KG1 (cell line): Measurements from ENCODE around the gene ANGPT4.

Experiments
- DNase-seq: peaks from one replicate; lab custom pipeline; 2025; lab: John Stamatoyannopoulos, UW

ANGPT4 gene

GRCh38 chr20:940926-941325 lies 24.8 kb upstream of the ANGPT4 start:
- no peak for DNase-seq

GRCh38 chr20:939606-940005 lies 23.5 kb upstream of the ANGPT4 start:
- no peak for DNase-seq

- no peak for DNase-seq
Measured at GRCh38 chr20:934186-934840, 18.2 kb upstream of the ANGPT4 start.

- no peak for DNase-seq
Measured at GRCh38 chr20:933029-933428, 16.9 kb upstream of the ANGPT4 start.

GRCh38 chr20:931401-931800 lies 15.3 kb upstream of the ANGPT4 start:
- no peak for DNase-seq

- no peak for DNase-seq
Measured at GRCh38 chr20:926670-927069, 10.5 kb upstream of the ANGPT4 start.

GRCh38 chr20:925516-925915 lies 9.4 kb upstream of the ANGPT4 start:
- DNase-seq: no peak

- no peak for DNase-seq
Measured at GRCh38 chr20:924639-925038, 8.5 kb upstream of the ANGPT4 start.

- no peak for DNase-seq
Measured at GRCh38 chr20:922781-923180, 6.6 kb upstream of the ANGPT4 start.

- DNase-seq: no peak
Measured at GRCh38 chr20:921068-921467, 4.9 kb upstream of the ANGPT4 start.

GRCh38 chr20:920311-920710 lies 4.2 kb upstream of the ANGPT4 start:
- no peak for DNase-seq

- DNase-seq: no peak
Measured at GRCh38 chr20:919491-919916, 3.4 kb upstream of the ANGPT4 start.

- no peak for DNase-seq
Measured at GRCh38 chr20:917416-917815, 1.3 kb upstream of the ANGPT4 start.

- no peak for DNase-seq
Measured at GRCh38 chr20:916825-917224, 691 bp upstream of the ANGPT4 start.

GRCh38 chr20:914727-915498 lies 1.2 kb downstream of the ANGPT4 start:
- peak; percentile 8 for DNase-seq

GRCh38 chr20:913306-913849 lies 2.8 kb downstream of the ANGPT4 start:
- no peak for DNase-seq

GRCh38 chr20:911882-912600 lies 4.1 kb downstream of the ANGPT4 start:
- no peak for DNase-seq

GRCh38 chr20:910870-911770 lies 5.0 kb downstream of the ANGPT4 start:
- no peak for DNase-seq

- no peak for DNase-seq
Measured at GRCh38 chr20:910132-910869, 5.8 kb downstream of the ANGPT4 start.

- no peak for DNase-seq
Measured at GRCh38 chr20:909641-910040, 6.5 kb downstream of the ANGPT4 start.

GRCh38 chr20:906703-907270 lies 9.3 kb downstream of the ANGPT4 start:
- DNase-seq: no peak
